HG03571 (cell line): ENCODE results near the gene PLCB3.
"Not testable (repeated sequence)": the region's sequence is repeated elsewhere in the genome, so short reads cannot be mapped to it uniquely, and the experiment has no call there.

Experiments used
- ATAC-seq: cut with Tn5 transposase; IDR thresholded peaks from one replicate; pipeline ENCODE4 v1.9.1; 2021; ENCODE audit not compliant: unreplicated experiment

The PLCB3 gene

DNA sequence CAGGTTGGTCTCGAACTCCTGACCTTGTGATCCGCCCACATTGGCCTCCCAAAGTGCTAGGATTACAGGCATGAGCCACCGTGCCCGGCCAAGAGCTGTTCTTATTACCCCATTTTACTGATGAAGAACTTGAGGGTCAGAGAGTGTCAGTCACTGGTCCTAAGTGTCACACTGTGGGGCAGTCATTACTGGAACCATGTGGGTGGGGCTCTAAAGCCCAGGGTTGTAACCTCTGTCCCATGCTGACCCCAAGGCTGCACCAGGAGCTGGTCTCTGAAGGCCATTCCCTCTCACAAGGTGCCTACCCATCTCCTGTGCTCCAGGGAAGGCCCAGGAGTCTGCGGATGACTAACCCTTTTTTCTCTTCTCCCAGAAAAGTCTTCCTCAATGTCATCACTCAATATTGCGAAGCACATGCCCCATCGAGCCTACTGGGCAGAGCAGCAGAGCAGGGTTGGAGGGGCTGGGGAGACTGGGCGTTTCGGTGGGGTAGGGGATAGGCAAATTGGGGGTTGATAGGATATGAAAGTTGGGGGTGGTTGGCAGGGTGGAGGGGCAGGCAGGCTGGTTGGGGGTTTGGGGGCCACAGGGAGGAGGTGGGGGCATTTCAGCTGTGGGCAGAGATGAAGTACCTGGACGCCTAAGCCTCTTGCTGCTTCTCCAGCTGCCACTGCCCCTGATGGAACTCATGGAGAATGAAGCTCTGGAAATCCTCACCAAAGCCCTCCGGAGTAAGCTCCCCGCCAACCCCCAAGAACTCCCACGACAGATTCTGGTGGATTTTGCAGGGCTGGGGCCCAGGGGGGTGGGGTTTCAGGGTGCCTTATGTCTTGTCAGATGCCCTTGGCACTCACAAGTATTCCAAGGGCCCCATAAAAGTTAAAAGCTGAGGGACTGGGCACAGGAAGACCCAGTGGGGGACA is 52.0 kb downstream of the PLCB3 start:
- ATAC-seq, result no peak

DNA sequence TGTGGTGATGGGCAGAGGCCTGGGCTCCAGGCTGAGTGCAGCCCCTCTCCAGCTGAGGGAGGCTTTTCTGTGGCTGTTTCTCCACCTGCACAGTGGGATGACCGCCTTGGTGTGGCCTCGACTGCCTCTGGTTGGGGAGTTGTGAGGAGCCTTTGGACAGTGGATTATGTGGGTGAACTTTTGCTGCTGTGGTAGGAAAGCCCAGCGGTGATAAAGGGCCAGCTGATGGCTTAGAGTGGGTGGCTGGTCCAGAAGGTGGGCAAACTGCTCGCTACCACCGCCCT is 52.6 kb downstream of the PLCB3 start:
- ATAC-seq, result no peak

DNA sequence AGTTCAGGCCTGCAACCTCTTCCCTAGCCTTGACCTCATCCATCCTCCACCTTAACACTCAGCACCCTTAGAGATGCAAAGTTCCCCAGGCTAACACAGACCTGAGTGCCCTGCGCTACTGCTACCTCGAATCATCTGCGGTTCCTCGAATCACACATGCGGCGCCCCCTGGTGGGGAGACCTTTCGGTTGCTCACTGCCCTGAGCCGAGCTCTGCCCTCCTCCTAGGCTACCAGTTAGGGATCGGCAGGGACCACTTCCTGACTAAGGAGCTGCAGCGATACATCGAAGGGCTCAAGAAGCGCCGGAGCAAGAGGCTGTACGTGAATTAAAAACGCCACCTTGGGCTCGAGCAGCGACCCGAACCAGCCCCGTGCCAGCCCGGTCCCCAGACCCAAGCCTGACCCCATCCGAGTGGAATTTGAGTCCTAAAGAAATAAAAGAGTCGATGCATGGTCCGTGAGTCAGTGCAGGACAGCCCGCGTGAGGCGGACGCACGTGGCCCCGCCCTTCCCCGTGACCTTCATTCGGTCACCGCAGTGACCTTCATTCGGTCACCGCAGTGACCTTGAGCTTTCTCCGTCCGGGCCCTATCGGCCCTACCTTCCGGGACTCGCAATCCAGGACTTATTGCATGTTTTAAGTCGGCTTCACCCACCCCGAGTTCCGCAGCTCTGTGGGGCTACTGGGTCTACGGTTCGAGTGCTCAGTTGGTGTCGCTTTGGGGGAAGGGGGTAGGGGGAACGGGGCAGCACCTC is 53.2 kb downstream of the PLCB3 start:
- ATAC-seq, result peak; percentile 32

- ATAC-seq, result peak; percentile 54
Observed at GRCh38 chr11:64305075-64305690, 53.9 kb downstream of the PLCB3 start, which contains the start of gene ESRRA. Gene ESRRA, plus strand, starts transcription at chr11:64305524. Its CDS starts 1,656 bp downstream, at chr11:64307180.

GRCh38 chr11:64305691-64306562 is 54.6 kb downstream of the PLCB3 start:
- ATAC-seq, result peak; percentile 9

GRCh38 chr11:64306563-64306875 is 55.2 kb downstream of the PLCB3 start:
- ATAC-seq, result no peak

GRCh38 chr11:64306876-64307622 is 55.7 kb downstream of the PLCB3 start:
- no peak for ATAC-seq

DNA sequence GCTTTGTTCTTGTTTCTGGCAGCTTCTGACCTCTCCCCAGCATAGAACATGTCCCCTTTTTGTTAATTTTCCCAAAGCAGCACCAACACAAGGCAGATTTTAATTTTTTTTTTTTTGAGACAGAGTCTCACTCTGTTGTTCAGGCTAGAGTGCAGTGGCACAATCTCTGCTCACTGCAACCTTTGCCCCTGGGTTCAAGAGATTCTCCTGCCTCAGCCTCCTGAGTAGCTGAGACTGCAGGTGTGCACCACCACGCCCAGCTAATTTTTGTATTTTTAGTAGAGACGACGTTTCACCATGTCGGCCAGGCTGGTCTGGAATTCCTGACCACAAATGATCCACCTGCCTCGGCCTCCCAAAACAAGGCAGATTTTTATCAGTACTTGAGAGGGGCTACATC is 56.5 kb downstream of the PLCB3 start:
- not testable (repeated sequence) for ATAC-seq

DNA sequence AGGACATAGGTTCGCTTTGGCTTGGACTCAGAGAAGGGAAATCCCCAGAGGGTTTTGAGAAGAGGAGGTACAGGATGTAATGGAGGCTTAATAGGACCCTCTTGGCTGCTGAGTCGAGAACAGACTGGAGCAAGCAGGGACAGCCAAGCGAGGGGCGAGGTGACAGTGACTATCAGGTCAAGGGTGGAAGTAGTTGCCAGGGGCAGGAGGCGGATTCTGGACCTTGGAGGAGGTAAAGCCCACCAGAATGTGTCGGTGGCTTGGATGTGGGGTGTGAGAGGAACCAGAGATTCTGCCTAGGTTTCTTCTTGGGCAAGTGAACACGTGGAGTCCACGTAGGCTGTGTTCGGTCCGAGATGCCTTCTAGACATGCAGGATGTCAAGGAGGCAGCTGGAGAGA is 61.6 kb downstream of the PLCB3 start:
- ATAC-seq, result no peak

DNA sequence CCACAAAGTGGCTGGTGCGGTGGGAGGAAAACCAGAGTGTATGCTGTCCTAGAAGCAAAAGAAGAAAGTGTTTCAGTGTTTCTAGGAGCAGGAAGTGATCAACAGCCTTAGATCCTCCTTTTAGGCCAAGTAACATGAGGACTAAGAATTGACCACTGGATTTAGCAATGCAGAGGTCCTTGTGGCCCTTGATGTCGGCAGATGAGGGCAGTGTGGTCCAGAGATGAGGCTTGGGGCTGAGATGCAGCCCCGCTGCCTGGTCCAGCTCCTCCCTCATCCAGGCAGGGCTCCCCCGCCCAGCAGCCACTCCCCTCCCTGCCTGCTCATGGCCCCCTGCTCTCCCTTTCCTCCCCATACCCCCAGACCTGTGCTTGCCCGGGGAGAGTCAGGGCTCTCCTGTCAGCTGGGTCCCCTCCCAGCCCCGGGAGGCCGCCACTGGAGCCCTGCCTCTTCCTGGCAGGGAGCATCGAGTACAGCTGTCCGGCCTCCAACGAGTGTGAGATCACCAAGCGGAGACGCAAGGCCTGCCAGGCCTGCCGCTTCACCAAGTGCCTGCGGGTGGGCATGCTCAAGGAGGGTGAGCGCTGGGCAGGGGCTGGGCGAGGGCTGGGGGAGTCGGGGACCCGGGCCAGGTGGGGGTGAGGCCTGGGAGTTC is 62.3 kb downstream of the PLCB3 start:
- ATAC-seq, result no peak

GRCh38 chr11:64314146-64314804 is 62.9 kb downstream of the PLCB3 start:
- ATAC-seq, result no peak

DNA sequence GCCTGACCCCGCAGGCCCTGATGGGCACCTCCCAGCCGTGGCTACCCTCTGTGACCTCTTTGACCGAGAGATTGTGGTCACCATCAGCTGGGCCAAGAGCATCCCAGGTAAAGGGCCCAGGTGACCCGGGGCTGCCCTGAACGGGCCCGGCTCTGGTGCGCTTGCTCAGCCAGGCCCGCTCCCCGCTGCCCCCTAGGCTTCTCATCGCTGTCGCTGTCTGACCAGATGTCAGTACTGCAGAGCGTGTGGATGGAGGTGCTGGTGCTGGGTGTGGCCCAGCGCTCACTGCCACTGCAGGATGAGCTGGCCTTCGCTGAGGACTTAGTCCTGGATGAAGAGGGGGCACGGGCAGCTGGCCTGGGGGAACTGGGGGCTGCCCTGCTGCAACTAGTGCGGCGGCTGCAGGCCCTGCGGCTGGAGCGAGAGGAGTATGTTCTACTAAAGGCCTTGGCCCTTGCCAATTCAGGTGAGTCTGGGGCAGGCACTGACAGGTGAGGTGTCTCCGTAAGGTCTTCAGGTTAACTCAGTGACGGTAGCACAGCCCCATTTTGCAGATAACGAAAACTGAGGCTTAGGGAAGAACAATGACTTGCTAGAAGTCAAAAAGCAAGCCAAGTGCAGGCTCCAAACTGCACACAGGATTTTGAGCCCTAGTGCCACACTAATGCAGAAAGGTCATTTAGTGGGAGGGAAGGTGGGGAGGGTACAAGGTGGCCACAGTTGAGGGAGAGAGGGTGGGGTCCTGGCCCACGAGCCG is 63.7 kb downstream of the PLCB3 start:
- ATAC-seq, result no peak

DNA sequence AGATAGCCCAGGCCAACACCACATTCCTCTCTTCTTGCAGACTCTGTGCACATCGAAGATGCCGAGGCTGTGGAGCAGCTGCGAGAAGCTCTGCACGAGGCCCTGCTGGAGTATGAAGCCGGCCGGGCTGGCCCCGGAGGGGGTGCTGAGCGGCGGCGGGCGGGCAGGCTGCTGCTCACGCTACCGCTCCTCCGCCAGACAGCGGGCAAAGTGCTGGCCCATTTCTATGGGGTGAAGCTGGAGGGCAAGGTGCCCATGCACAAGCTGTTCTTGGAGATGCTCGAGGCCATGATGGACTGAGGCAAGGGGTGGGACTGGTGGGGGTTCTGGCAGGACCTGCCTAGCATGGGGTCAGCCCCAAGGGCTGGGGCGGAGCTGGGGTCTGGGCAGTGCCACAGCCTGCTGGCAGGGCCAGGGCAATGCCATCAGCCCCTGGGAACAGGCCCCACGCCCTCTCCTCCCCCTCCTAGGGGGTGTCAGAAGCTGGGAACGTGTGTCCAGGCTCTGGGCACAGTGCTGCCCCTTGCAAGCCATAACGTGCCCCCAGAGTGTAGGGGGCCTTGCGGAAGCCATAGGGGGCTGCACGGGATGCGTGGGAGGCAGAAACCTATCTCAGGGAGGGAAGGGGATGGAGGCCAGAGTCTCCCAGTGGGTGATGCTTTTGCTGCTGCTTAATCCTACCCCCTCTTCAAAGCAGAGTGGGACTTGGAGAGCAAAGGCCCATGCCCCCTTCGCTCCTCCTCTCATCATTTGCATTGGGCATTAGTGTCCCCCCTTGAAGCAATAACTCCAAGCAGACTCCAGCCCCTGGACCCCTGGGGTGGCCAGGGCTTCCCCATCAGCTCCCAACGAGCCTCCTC is 64.6 kb downstream of the PLCB3 start:
- not testable (repeated sequence) for ATAC-seq

- no peak for ATAC-seq
Observed at GRCh38 chr11:64316672-64317324, 65.5 kb downstream of the PLCB3 start.

- ATAC-seq, result peak; percentile 50
Observed at GRCh38 chr11:64317325-64317960, 66.1 kb downstream of the PLCB3 start, which contains the start of gene TRMT112. Gene TRMT112, minus strand, starts transcription at chr11:64317559. Its CDS starts 33 bp downstream, at chr11:64317526.

- ATAC-seq, result peak; percentile 48
Observed at GRCh38 chr11:64317961-64318765, 66.8 kb downstream of the PLCB3 start, which contains the start of gene PRDX5. Gene PRDX5, plus strand, starts transcription at chr11:64318121. Its CDS starts 95 bp downstream, at chr11:64318216.
